ENCODE results near the gene CTRB1. TPM values are rescaled to one million over a fixed set of nuclear protein-coding genes. Genes with fewer than 3 reads are reported as not detected.

Gene CTRB1
- total and polyA plus RNA-seq, 2 experiments from 2014 or later, result 0.21 TPM; not detected in 1

DNA sequence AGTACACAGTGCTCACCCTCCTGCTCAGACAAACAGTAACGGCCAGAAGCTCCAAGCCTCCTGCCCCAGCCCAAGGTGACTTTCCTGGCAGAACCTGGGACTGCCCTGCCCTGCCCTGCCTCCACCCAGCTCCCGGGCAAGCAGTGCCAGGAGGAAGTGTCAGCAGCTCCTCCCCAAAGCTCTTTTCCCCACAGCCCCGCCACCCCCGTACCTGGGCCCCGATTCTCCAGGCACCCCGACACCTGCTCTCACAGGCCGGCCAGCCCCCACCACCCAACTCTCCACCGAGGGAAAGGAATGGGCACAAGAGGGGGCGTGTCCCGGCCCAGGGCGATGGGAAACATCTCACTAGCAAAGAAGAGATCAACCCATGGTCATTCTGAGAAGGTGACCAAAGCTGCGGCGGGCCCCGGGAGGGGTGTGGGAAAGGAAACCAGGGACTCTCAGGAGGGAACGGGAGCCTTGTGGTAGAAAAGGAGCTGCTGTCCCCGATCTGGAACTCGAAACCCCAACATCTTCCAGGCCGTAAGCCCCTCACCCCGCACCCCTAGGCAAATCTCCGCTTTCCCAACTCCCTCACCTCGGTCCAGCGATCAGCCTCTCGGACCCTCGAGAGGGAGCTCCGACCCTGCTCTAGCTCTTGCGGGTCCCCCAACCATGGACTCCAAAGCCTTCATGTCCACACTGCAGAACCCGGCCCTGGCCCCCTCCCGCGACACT is 31.5 kb downstream of the CTRB1 start:
- Histone ChIP-seq H3K79me2 (peaks cover 88% of the 10 kb centered on the region), H2AFZ (no peak overlapping the region), H3K4me3 (peak overlapping the region; percentile 95), H3K9me3 (ENCODE audit: low read depth) (no peaks in the 10 kb centered on the region), H3K36me3 (replicated peaks; ENCODE audit: insufficient read depth, low read depth) (no peaks in the 10 kb centered on the region), H4K20me1 (ENCODE audit: insufficient read depth, poor library complexity, severe bottlenecking) (peaks cover 72% of the 10 kb centered on the region), H3K9me2 (replicated peaks; ENCODE audit: insufficient read depth) (no peaks in the 10 kb centered on the region), H3K4me2 (peak overlapping the region; percentile 99), H3K27me3 (no peaks in the 10 kb centered on the region), H3K27ac (peak overlapping the region; percentile 96), H3K4me1 (ENCODE audit: insufficient read depth) (peaks cover 84% of the 10 kb centered on the region)
- TF ChIP-seq EZH2phosphoT487 (IDR thresholded peaks at IDR 0.05; ENCODE audit: low read depth, severe bottlenecking, unreplicated experiment) (no peak), EZH2 (IDR thresholded peaks at IDR 0.05; ENCODE audit: borderline replicate concordance) (no peak)
- TF ChIP-seq, protein P1, sequence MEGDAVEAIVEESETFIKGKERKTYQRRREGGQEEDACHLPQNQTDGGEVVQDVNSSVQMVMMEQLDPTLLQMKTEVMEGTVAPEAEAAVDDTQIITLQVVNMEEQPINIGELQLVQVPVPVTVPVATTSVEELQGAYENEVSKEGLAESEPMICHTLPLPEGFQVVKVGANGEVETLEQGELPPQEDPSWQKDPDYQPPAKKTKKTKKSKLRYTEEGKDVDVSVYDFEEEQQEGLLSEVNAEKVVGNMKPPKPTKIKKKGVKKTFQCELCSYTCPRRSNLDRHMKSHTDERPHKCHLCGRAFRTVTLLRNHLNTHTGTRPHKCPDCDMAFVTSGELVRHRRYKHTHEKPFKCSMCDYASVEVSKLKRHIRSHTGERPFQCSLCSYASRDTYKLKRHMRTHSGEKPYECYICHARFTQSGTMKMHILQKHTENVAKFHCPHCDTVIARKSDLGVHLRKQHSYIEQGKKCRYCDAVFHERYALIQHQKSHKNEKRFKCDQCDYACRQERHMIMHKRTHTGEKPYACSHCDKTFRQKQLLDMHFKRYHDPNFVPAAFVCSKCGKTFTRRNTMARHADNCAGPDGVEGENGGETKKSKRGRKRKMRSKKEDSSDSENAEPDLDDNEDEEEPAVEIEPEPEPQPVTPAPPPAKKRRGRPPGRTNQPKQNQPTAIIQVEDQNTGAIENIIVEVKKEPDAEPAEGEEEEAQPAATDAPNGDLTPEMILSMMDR (IDR thresholded peaks at IDR 0.05; ENCODE audit: poor library complexity), result no peak
- peak; percentile 56 for DNase-seq (ENCODE audit: low spot score)
- 10% methylated on average over 26 of the region's 29 CpGs for WGBS (ENCODE audit: low lambda C conversion rate, missing lambda C conversion rate)

DNA sequence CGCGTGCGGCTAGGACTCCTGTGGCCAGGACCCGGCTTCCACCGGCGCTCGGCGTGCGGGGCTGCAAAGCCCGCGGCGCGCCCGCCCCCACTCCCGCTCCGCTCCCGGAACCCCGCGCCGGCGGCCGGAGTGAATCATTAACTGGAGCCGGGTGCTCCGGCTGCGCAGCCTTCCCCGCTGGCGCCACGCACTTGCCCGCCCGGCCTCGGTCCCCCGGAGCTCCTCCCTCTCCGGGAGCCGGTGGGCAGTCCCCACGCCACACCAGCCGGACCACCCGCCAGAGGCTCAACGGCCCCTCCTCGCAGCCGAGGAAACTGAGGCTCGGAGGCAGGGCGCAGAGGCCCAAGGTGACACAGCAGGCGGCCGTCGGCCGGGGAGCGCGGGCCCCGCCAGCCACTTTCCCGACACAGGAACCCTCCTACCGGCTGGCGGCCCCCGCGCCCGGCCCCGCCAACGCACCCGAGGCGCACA is 32.1 kb downstream of the CTRB1 start:
- Histone ChIP-seq H3K36me3 (replicated peaks; ENCODE audit: insufficient read depth, low read depth) (no peaks in the 10 kb centered on the region), H3K27me3 (no peaks in the 10 kb centered on the region), H3K9me2 (replicated peaks; ENCODE audit: insufficient read depth) (no peaks in the 10 kb centered on the region), H3K4me2 (peak overlapping the region; percentile 99), H4K20me1 (ENCODE audit: insufficient read depth, poor library complexity, severe bottlenecking) (peaks cover 76% of the 10 kb centered on the region), H2AFZ (peak overlapping the region; percentile 31), H3K4me3 (peak overlapping the region; percentile 95), H3K79me2 (peaks cover 94% of the 10 kb centered on the region), H3K27ac (peak overlapping the region; percentile 96), H3K9me3 (ENCODE audit: low read depth) (no peaks in the 10 kb centered on the region), H3K4me1 (ENCODE audit: insufficient read depth) (peaks cover 84% of the 10 kb centered on the region)
- TF ChIP-seq EZH2 (IDR thresholded peaks at IDR 0.05; ENCODE audit: borderline replicate concordance) (no peak), EZH2phosphoT487 (IDR thresholded peaks at IDR 0.05; ENCODE audit: low read depth, severe bottlenecking, unreplicated experiment) (no peak)
- TF ChIP-seq, protein P1 (IDR thresholded peaks at IDR 0.05; ENCODE audit: poor library complexity), result no peak
- peak; percentile 91 for DNase-seq (ENCODE audit: low spot score)
- WGBS (ENCODE audit: low lambda C conversion rate, missing lambda C conversion rate), result 1% methylated on average over 37 of the region's 59 CpGs

DNA sequence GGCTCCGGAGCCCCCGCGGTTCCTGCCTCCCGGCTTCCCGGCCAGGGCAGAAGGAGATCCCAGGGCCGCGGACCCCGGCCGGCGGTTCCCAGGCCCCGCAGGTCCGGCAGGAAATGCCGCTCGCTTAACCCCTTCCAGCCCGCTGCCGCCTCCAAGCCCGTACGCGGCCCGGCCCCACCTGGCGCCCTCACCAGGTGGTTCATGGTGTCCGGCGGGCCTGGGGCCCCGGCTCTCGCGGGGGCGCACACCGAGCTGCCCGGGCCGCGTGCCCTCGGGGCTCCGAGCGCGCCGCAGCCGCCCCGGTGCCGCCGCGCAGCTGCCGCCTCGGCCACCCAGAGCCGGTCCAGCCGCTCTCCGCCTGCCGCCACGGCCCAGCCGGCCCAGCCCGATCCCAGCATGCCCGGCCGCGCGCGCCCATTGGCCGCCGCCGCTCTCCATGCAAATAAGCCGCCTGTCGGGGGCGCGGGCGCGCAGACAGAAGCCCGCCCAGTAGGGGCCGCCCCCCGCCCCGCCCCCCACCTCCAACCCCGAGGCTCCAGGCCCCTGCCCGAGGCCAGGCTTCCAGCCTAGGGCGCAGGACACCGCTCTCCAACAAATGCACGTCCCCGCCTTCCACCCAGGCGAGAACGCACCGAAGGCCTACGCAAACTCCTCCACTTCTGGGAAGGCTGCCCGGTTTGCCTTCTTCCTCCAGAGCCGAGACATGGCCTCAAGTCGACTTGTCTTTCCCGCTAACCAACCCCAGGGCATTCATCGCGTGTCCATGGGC is 32.7 kb downstream of the CTRB1 start, which contains the start of gene BCAR1:
Gene BCAR1 (minus strand): TSS at position 345 of the 769 bp plus-strand sequence. CDS start 142 bp downstream, at position 203.
- Histone ChIP-seq H3K4me2 (peak within 1 kb of the TSS; percentile 99), H3K36me3 (replicated peaks; ENCODE audit: insufficient read depth, low read depth) (no peaks in the 10 kb centered on the region), H3K27me3 (no peaks in the 10 kb centered on the region), H3K9me2 (replicated peaks; ENCODE audit: insufficient read depth) (no peaks in the 10 kb centered on the region), H4K20me1 (ENCODE audit: insufficient read depth, poor library complexity, severe bottlenecking) (peaks cover 82% of the 10 kb centered on the region), H3K79me2 (peaks cover 94% of the 10 kb centered on the region), H3K4me3 (peak within 1 kb of the TSS; percentile 95), H3K27ac (peak within 1 kb of the TSS; percentile 96), H2AFZ (peak within 1 kb of the TSS; percentile 31), H3K4me1 (ENCODE audit: insufficient read depth) (peaks cover 84% of the 10 kb centered on the region), H3K9me3 (ENCODE audit: low read depth) (no peaks in the 10 kb centered on the region)
- WGBS (ENCODE audit: low lambda C conversion rate, missing lambda C conversion rate), result 7% methylated on average over 33 of the region's 84 CpGs
- TF ChIP-seq EZH2 (IDR thresholded peaks at IDR 0.05; ENCODE audit: borderline replicate concordance) (no peak), EZH2phosphoT487 (IDR thresholded peaks at IDR 0.05; ENCODE audit: low read depth, severe bottlenecking, unreplicated experiment) (no peak)
- TF ChIP-seq, protein P1 (IDR thresholded peaks at IDR 0.05; ENCODE audit: poor library complexity), result no peak
- peak; percentile 96 for DNase-seq (ENCODE audit: low spot score)

Measured in hepatocyte (in vitro differentiated cells).